ENCODE results near the gene CDH13. TPM values are rescaled to one million over a fixed set of nuclear protein-coding genes. Genes with fewer than 3 reads are reported as not detected.

CDH13 gene
- total RNA-seq, 1 experiment from 2014 or later, result 36.5 TPM

- no peak for DNase-seq (ENCODE audit: low read depth)
Observed at GRCh38 chr16:83285921-83286320, 659.2 kb downstream of the CDH13 start.

GRCh38 chr16:83296505-83296904 lies 669.7 kb downstream of the CDH13 start:
- DNase-seq (ENCODE audit: low read depth), result no peak

GRCh38 chr16:83298541-83298940 lies 671.8 kb downstream of the CDH13 start:
- DNase-seq (ENCODE audit: low read depth), result no peak

GRCh38 chr16:83300326-83300725 lies 673.6 kb downstream of the CDH13 start:
- DNase-seq (ENCODE audit: low read depth), result no peak

- DNase-seq (ENCODE audit: low read depth), result no peak
Observed at GRCh38 chr16:83301971-83302370, 675.2 kb downstream of the CDH13 start.

- no peak for DNase-seq (ENCODE audit: low read depth)
Observed at GRCh38 chr16:83302853-83303252, 676.1 kb downstream of the CDH13 start.

GRCh38 chr16:83305092-83305491 lies 678.3 kb downstream of the CDH13 start:
- peak; percentile 51 for DNase-seq (ENCODE audit: low read depth)

GRCh38 chr16:83306961-83307593 lies 680.3 kb downstream of the CDH13 start:
- DNase-seq (ENCODE audit: low read depth), result no peak

- no peak for DNase-seq (ENCODE audit: low read depth)
Observed at GRCh38 chr16:83307594-83307992, 680.8 kb downstream of the CDH13 start.

- DNase-seq (ENCODE audit: low read depth), result no peak
Observed at GRCh38 chr16:83308414-83308813, 681.6 kb downstream of the CDH13 start.

GRCh38 chr16:83310816-83311215 lies 684.0 kb downstream of the CDH13 start:
- no peak for DNase-seq (ENCODE audit: low read depth)

- DNase-seq (ENCODE audit: low read depth), result no peak
Observed at GRCh38 chr16:83312015-83312717, 685.4 kb downstream of the CDH13 start.

- no peak for DNase-seq (ENCODE audit: low read depth)
Observed at GRCh38 chr16:83312718-83313245, 686.0 kb downstream of the CDH13 start.

GRCh38 chr16:83315271-83315670 lies 688.5 kb downstream of the CDH13 start:
- no peak for DNase-seq (ENCODE audit: low read depth)

- no peak for DNase-seq (ENCODE audit: low read depth)
Observed at GRCh38 chr16:83316458-83316857, 689.7 kb downstream of the CDH13 start.

GRCh38 chr16:83318390-83318789 lies 691.6 kb downstream of the CDH13 start:
- DNase-seq (ENCODE audit: low read depth), result no peak

GRCh38 chr16:83328936-83329335 lies 702.2 kb downstream of the CDH13 start:
- no peak for DNase-seq (ENCODE audit: low read depth)

GRCh38 chr16:83329441-83329840 lies 702.7 kb downstream of the CDH13 start:
- no peak for DNase-seq (ENCODE audit: low read depth)

- DNase-seq (ENCODE audit: low read depth), result no peak
Observed at GRCh38 chr16:83330251-83330650, 703.5 kb downstream of the CDH13 start.

- no peak for DNase-seq (ENCODE audit: low read depth)
Observed at GRCh38 chr16:83335076-83335475, 708.3 kb downstream of the CDH13 start.

- peak; percentile 19 for DNase-seq (ENCODE audit: low read depth)
Observed at GRCh38 chr16:83336603-83337002, 709.8 kb downstream of the CDH13 start.

GRCh38 chr16:83338138-83338537 lies 711.4 kb downstream of the CDH13 start:
- DNase-seq (ENCODE audit: low read depth), result no peak

- DNase-seq (ENCODE audit: low read depth), result peak; percentile 55
Observed at GRCh38 chr16:83338941-83339340, 712.2 kb downstream of the CDH13 start.
